Measurements from ENCODE around the gene CLDN8. TPM values are rescaled to one million over a fixed set of nuclear protein-coding genes. Genes with fewer than 3 reads are reported as not detected.

The CLDN8 gene
- not detected in 2 replicates for total RNA-seq

DNA sequence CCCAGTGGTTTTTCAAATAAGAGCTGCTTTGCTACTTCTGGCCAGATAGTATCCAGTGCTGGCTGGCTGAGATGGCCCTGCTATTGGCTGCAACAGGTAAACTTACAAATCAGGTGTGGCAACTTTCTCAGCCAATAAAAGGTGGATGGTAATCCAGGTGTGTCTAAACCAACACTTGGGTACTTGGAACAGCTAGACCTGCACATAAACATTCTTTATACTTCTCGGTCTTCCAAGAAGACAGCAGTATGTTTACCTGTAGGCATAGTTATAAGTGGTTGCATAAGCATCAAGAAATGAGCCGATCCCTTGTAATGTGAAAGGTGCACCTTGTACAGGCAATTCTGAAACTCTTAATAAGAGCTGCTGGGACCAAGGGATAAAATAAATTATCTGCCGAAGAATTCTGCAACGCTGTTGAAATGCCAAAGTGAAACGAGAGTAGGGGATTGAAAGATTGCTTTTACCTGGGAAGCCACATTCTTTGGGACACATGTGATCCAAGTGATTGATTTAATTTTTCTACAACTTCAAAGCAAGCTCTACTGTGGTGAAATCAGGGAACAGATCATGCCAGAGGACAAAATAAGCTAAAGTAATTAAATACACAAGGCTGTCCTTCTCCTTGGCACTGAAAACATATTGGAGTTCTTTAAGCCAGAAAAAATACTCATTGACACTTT, at the start of gene CLDN8:
Gene CLDN8, minus strand, starts transcription at position 57 of the 683 bp plus-strand sequence. CDS start 172 bp downstream, outside the sequence.

GRCh38 chr21:30166705-30167104, 49.2 kb downstream of the CLDN8 start, which contains the start of gene CLDN17:
Gene CLDN17 (minus strand): TSS chr21:30166805. CDS start chr21:30166617, 188 bp downstream.

Other genes with a start within 250 kb of the CLDN8 start
- not detected in 2 replicates for gene CLDN17, start 49.3 kb downstream of the CLDN8 start, total RNA-seq
- gene KRTAP24-1, start 66.9 kb upstream of the CLDN8 start, total RNA-seq = not detected in 2 replicates
- gene KRTAP25-1, start 73.4 kb upstream of the CLDN8 start, total RNA-seq = not detected in 2 replicates
- gene KRTAP26-1, start 104.2 kb upstream of the CLDN8 start, total RNA-seq = not detected in 2 replicates
- gene KRTAP27-1, start 121.6 kb upstream of the CLDN8 start, total RNA-seq = not detected in 2 replicates
- not detected in 2 replicates for gene KRTAP23-1, start 132.5 kb upstream of the CLDN8 start, total RNA-seq
- not detected in 2 replicates for gene KRTAP13-2, start 156.2 kb upstream of the CLDN8 start, total RNA-seq
- gene KRTAP13-1, start 179.9 kb upstream of the CLDN8 start, total RNA-seq = not detected in 2 replicates
- not detected in 2 replicates for gene KRTAP13-3, start 209.8 kb upstream of the CLDN8 start, total RNA-seq
- not detected in 2 replicates for gene KRTAP13-4, start 214.1 kb upstream of the CLDN8 start, total RNA-seq
- not detected in 2 replicates for gene KRTAP15-1, start 224.2 kb upstream of the CLDN8 start, total RNA-seq

Measured in smooth muscle cell of bladder (primary cell).